Stimulated activated naive CD4-positive, alpha-beta T cell treated with Interleukin-2 at 50 U/mL for 16 hours (primary cell): Measurements from ENCODE around the gene PRIM2.
"Not testable (repeated sequence)": the region's sequence is repeated elsewhere in the genome, so short reads cannot be mapped to it uniquely, and the experiment has no call there.

Source experiments
- DNase-seq: peaks from one replicate; lab custom pipeline; 2025; lab: John Stamatoyannopoulos, UW

Gene PRIM2

GRCh38 chr6:57445790-57446468, 128.5 kb downstream of the PRIM2 start:
- not testable (repeated sequence) for DNase-seq

GRCh38 chr6:57449496-57450066, 132.2 kb downstream of the PRIM2 start:
- DNase-seq, result not testable (repeated sequence)

GRCh38 chr6:57459781-57460180, 142.4 kb downstream of the PRIM2 start:
- not testable (repeated sequence) for DNase-seq

- not testable (repeated sequence) for DNase-seq
Measured at GRCh38 chr6:57461022-57461421, 143.6 kb downstream of the PRIM2 start.

GRCh38 chr6:57463809-57464208, 146.4 kb downstream of the PRIM2 start:
- DNase-seq, result not testable (repeated sequence)

- not testable (repeated sequence) for DNase-seq
Measured at GRCh38 chr6:57465968-57466367, 148.5 kb downstream of the PRIM2 start.

- DNase-seq, result no peak
Measured at GRCh38 chr6:57469072-57469471, 151.6 kb downstream of the PRIM2 start.

- DNase-seq, result not testable (repeated sequence)
Measured at GRCh38 chr6:57470148-57470547, 152.7 kb downstream of the PRIM2 start.

GRCh38 chr6:57471314-57471864, 154.0 kb downstream of the PRIM2 start:
- DNase-seq, result not testable (repeated sequence)

- DNase-seq, result not testable (repeated sequence)
Measured at GRCh38 chr6:57472861-57473362, 155.5 kb downstream of the PRIM2 start.

GRCh38 chr6:57474862-57475475, 157.5 kb downstream of the PRIM2 start:
- DNase-seq, result not testable (repeated sequence)

- DNase-seq, result not testable (repeated sequence)
Measured at GRCh38 chr6:57475656-57476055, 158.2 kb downstream of the PRIM2 start.

GRCh38 chr6:57480194-57480593, 162.8 kb downstream of the PRIM2 start:
- not testable (repeated sequence) for DNase-seq

GRCh38 chr6:57481121-57481520, 163.7 kb downstream of the PRIM2 start:
- DNase-seq, result not testable (repeated sequence)

GRCh38 chr6:57482471-57482870, 165.0 kb downstream of the PRIM2 start:
- not testable (repeated sequence) for DNase-seq

GRCh38 chr6:57486494-57487081, 169.2 kb downstream of the PRIM2 start:
- DNase-seq, result not testable (repeated sequence)

GRCh38 chr6:57488551-57488950, 171.1 kb downstream of the PRIM2 start:
- DNase-seq, result not testable (repeated sequence)

GRCh38 chr6:57489887-57490286, 172.5 kb downstream of the PRIM2 start:
- not testable (repeated sequence) for DNase-seq

- DNase-seq, result not testable (repeated sequence)
Measured at GRCh38 chr6:57491795-57492194, 174.4 kb downstream of the PRIM2 start.

GRCh38 chr6:57496251-57496650, 178.8 kb downstream of the PRIM2 start:
- DNase-seq, result not testable (repeated sequence)

- DNase-seq, result not testable (repeated sequence)
Measured at GRCh38 chr6:57500368-57501021, 183.1 kb downstream of the PRIM2 start.

- not testable (repeated sequence) for DNase-seq
Measured at GRCh38 chr6:57502387-57502786, 185.0 kb downstream of the PRIM2 start.
